GM12878 (cell line): ENCODE measurements around the gene NR3C1. TPM values are rescaled to one million over a fixed set of nuclear protein-coding genes. Genes with fewer than 3 reads are reported as not detected.

Experiments used
- ATAC-seq: fragments of 200-7000 bp; cut with Tn5 transposase; 3 replicates; pipeline ENCODE4 v1.9.1; 2020; ENCODE audit warnings: mild to moderate bottlenecking, moderate library complexity
- BruUV-seq: library from RNA; stranded (reverse); fragments of 400-500 nt; replicated peaks from 2 replicates; lab custom pipeline; 2021; lab: Mats Ljungman, UMichigan
- CTCF ChIA-PET: fragments of 300-600 bp; sonication (Branson Sonifier 250); formaldehyde crosslinking; extraction: SDS; loops from one replicate; lab custom pipeline; 2021; ENCODE audit warnings: inconsistent platforms; lab: Yijun Ruan, JAX
- POLR2A ChIA-PET: fragments of 350-600 bp; formaldehyde crosslinking; extraction: SDS; loops from one replicate; lab custom pipeline; 2021; ENCODE audit warnings: inconsistent platforms; lab: Charles Lee
- RAD21 ChIA-PET: fragments of 300-600 bp; sonication (Branson Sonifier 250); formaldehyde crosslinking; loops from one replicate; lab custom pipeline; 2023; ENCODE audit warnings: antibody characterized with exemption; ENCODE audit not compliant: unreplicated experiment; lab: Charles Lee
- SMC1A ChIA-PET: fragments of 300-600 bp; sonication (Branson Sonifier 250); formaldehyde crosslinking; loops from one replicate; lab custom pipeline; 2023; ENCODE audit not compliant: unreplicated experiment, uncharacterized antibody; lab: Charles Lee
- DNase-seq: peaks from one replicate; pipeline ENCODE4 v3.0.0-alpha.2; 2011; ENCODE audit warnings: low read depth, low spot score
- FAIRE-seq: peaks from 3 replicates; lab custom pipeline; 2011; peaks lifted over from hg19 to GRCh38; lab: Jason Lieb, UNC
- H2AFZ ChIP-seq: 2 replicates; pipeline ENCODE4 v1.6.0; 2011; ENCODE audit warnings: low read depth, low read length, control low read depth; ENCODE audit not compliant: control insufficient read depth
- H3K27ac ChIP-seq: 2 replicates; pipeline ENCODE4 v1.5.1; 2011; ENCODE audit warnings: control low read depth; ENCODE audit not compliant: control insufficient read depth, insufficient read depth
- H3K27me3 ChIP-seq, 2 experiments: replicated peaks in 1 of 2; 2 replicates each; pipeline versions ENCODE4 v1.6.0 to v1.6.1; 2011; ENCODE audit warnings: low read length in 1 of 2; ENCODE audit not compliant: control insufficient read depth in 2 of 2, insufficient read depth in 2 of 2
- H3K36me3 ChIP-seq, 2 experiments: 2 replicates each; pipeline ENCODE4 v1.5.1; 2011; ENCODE audit warnings: low read length in 1 of 2; ENCODE audit not compliant: control insufficient read depth in 2 of 2, insufficient read depth in 2 of 2
- H3K4me1 ChIP-seq: 2 replicates; pipeline ENCODE4 v1.6.1; 2011; ENCODE audit warnings: mild to moderate bottlenecking, low read length, moderate library complexity, mixed read lengths; ENCODE audit not compliant: control insufficient read depth, insufficient read depth
- H3K4me2 ChIP-seq: 2 replicates; pipeline ENCODE4 v1.6.0; 2011; ENCODE audit warnings: control low read depth; ENCODE audit not compliant: control insufficient read depth, insufficient read depth
- H3K4me3 ChIP-seq: fragments of 200-600 bp; sonication (generic); 2 replicates; pipeline ENCODE4 v1.5.1; 2016
- H3K79me2 ChIP-seq: 2 replicates; pipeline ENCODE4 v1.6.0; 2011; ENCODE audit warnings: low read length; ENCODE audit not compliant: control insufficient read depth, insufficient read depth
- H3K9ac ChIP-seq: 2 replicates; pipeline ENCODE4 v1.8.0; 2011; ENCODE audit warnings: low read length, control low read depth, mixed read lengths; ENCODE audit not compliant: control insufficient read depth, insufficient read depth
- H3K9me3 ChIP-seq: replicated peaks from 3 replicates; pipeline ENCODE4 v1.5.1; 2011; ENCODE audit warnings: mild to moderate bottlenecking, low read length; ENCODE audit not compliant: control insufficient read depth, insufficient read depth
- H4K20me1 ChIP-seq: 2 replicates; pipeline ENCODE4 v1.6.0; 2011; ENCODE audit not compliant: control insufficient read depth, insufficient read depth
- ATF7 ChIP-seq: fragments of 450-650 bp; IDR thresholded peaks from 2 replicates; pipeline ENCODE4 v1.6.1; 2016; ENCODE audit warnings: low read depth, mild to moderate bottlenecking
- BACH1 ChIP-seq: fragments of 450-650 bp; IDR thresholded peaks from 2 replicates; pipeline ENCODE4 v1.6.1; 2017; ENCODE audit warnings: mild to moderate bottlenecking, borderline replicate concordance
- BCL3 ChIP-seq: IDR thresholded peaks from 2 replicates; pipeline ENCODE4 v1.6.1; 2011; ENCODE audit warnings: borderline replicate concordance, low read depth, mild to moderate bottlenecking, moderate library complexity, low read length; ENCODE audit not compliant: insufficient read depth, poor library complexity, severe bottlenecking
- CBX3 ChIP-seq: fragments of 200-600 bp; sonication (generic); IDR thresholded peaks from 2 replicates; pipeline ENCODE4 v1.6.1; 2016; ENCODE audit warnings: low read depth, borderline replicate concordance
- CBX5 ChIP-seq: sonication (generic); IDR thresholded peaks from 2 replicates; pipeline ENCODE4 v1.6.1; 2016; ENCODE audit warnings: low read depth, moderate library complexity, mild to moderate bottlenecking, inconsistent platforms
- CTCF ChIP-seq, 3 experiments: IDR thresholded peaks in 2 of 3; conservative IDR thresholded peaks in 1 of 3; 2 replicates each; pipeline ENCODE4 v1.5.1; 2011; ENCODE audit warnings: low read depth in 3 of 3, low read length in 3 of 3, mild to moderate bottlenecking in 3 of 3, control low read depth in 2 of 3, moderate library complexity in 2 of 3, inconsistent platforms in 1 of 3, mixed read lengths in 1 of 3; ENCODE audit not compliant: control insufficient read depth in 2 of 3, insufficient read depth in 1 of 3; ENCODE audit errors: extremely low read depth in 1 of 3
- EED ChIP-seq: sonication (generic); IDR thresholded peaks from 2 replicates; pipeline ENCODE4 v1.6.1; 2016; ENCODE audit warnings: antibody characterized with exemption, low read depth
- ELK1 ChIP-seq: IDR thresholded peaks from 2 replicates; pipeline ENCODE4 v1.6.1; 2012; ENCODE audit warnings: low read depth, low read length, improper control_type of control experiment
- FOXK2 ChIP-seq: fragments of 450-650 bp; IDR thresholded peaks from 2 replicates; pipeline ENCODE4 v1.6.1; 2017; ENCODE audit warnings: mild to moderate bottlenecking, moderate library complexity
- FOXM1 ChIP-seq: IDR thresholded peaks from 2 replicates; pipeline ENCODE4 v1.6.1; 2012; ENCODE audit warnings: low read depth, mild to moderate bottlenecking, inconsistent platforms, low read length, moderate library complexity
- HDAC6 ChIP-seq: fragments of 200-600 bp; sonication (generic); IDR thresholded peaks from one replicate; pipeline ENCODE4 v1.8.0; 2017; ENCODE audit warnings: antibody characterized with exemption; ENCODE audit not compliant: unreplicated experiment
- JUND ChIP-seq: IDR thresholded peaks from 2 replicates; pipeline ENCODE4 v1.6.1; 2012; ENCODE audit warnings: low read depth, mild to moderate bottlenecking, low read length, improper control_type of control experiment, moderate library complexity
- KDM1A ChIP-seq: fragments of 200-600 bp; sonication (generic); IDR thresholded peaks from 2 replicates; pipeline ENCODE4 v1.6.1; 2016; ENCODE audit warnings: borderline replicate concordance
- NFIC ChIP-seq: IDR thresholded peaks from 2 replicates; pipeline ENCODE4 v1.6.1; 2012; ENCODE audit warnings: low read depth, mild to moderate bottlenecking, inconsistent platforms, low read length, moderate library complexity
- NR2C1 ChIP-seq: fragments of 450-650 bp; IDR thresholded peaks from 2 replicates; pipeline ENCODE4 v1.6.1; 2017; ENCODE audit warnings: antibody characterized with exemption, mild to moderate bottlenecking, moderate library complexity
- PAX5 ChIP-seq: IDR thresholded peaks from 2 replicates; pipeline ENCODE4 v1.6.1; 2011; ENCODE audit warnings: low read depth, low read length, borderline replicate concordance
- POLR2A ChIP-seq: IDR thresholded peaks from 2 replicates; pipeline ENCODE4 v1.6.1; 2011; ENCODE audit warnings: low read depth, mild to moderate bottlenecking, low read length
- POLR2AphosphoS5 ChIP-seq: IDR thresholded peaks from 2 replicates; pipeline ENCODE4 v1.6.1; 2011; ENCODE audit warnings: mild to moderate bottlenecking, low read length, inconsistent platforms
- RELA ChIP-seq: fragments of 450-650 bp; IDR thresholded peaks from 2 replicates; pipeline ENCODE4 v1.8.0; 2014; ENCODE audit warnings: borderline replicate concordance; ENCODE audit not compliant: partially characterized antibody
- SMAD5 ChIP-seq: IDR thresholded peaks from 2 replicates; pipeline ENCODE4 v1.6.1; 2016; ENCODE audit warnings: antibody characterized with exemption, low read depth
- SP1 ChIP-seq: IDR thresholded peaks from one replicate; pipeline ENCODE4 v1.6.1; 2011; ENCODE audit warnings: low read depth, low read length
- TBL1XR1 ChIP-seq: IDR thresholded peaks from 2 replicates; pipeline ENCODE4 v1.6.1; 2012; ENCODE audit warnings: low read depth, low read length, improper control_type of control experiment
- WGBS: methylation state at CpG from one replicate; pipeline ENCODE4 v1.1.6; 2016; ENCODE audit warnings: low lambda C conversion rate; ENCODE audit not compliant: insufficient replicate concordance, insufficient coverage; ENCODE audit errors: missing lambda C conversion rate; 5-methylcytosine and 5-hydroxymethylcytosine counted together
- in situ Hi-C: fragments of 300-500 bp; cut with MboI; formaldehyde crosslinking; loops from 9 replicates; pipeline ENCODE4 v1.14.3; 2018; ENCODE audit warnings: mixed read lengths
- intact Hi-C: fragments of 100-400 bp; cut with micrococcal nuclease; formaldehyde crosslinking; loops from one replicate; pipeline ENCODE4 v1.14.2; 2022; ENCODE audit not compliant: unreplicated experiment
- polyA plus RNA-seq, 11 experiments: library from polyadenylated mRNA; depleted of rRNA in 4 of 11; unstranded in 6 of 11; stranded (reverse) in 5 of 11; fragments of >200 nt; fragmentation: Nextera tagmentation in 4 of 11; fragmentation: Illumina TruSeq in 1 of 11; extraction: Ambion mirVana in 4 of 11; extraction: Trizol in 1 of 11; gene quantifications; 1 replicate in 1 of 11; 2 replicates in 10 of 11; pipeline versions ENCODE4 v1.2.1 to v1.2.3, GENCODE V29; 2011 to 2016; ENCODE audit warnings: inconsistent platforms in 2 of 11, missing spikeins in 2 of 11, low read depth in 1 of 11
- total RNA-seq, 4 experiments: library from RNA; depleted of rRNA in 3 of 4; stranded (reverse); fragments of >200 nt in 3 of 4; fragmentation: Illumina TruSeq in 1 of 4; extraction: Trizol in 1 of 4; gene quantifications; 2 replicates each; pipeline versions ENCODE4 v1.2.1 to v1.2.3, GENCODE V29; 2013 to 2021

Gene NR3C1
- total and polyA plus RNA-seq, 10 of the 15 experiments (the other 5 are each of a cell fraction or from before 2014, with no cell fraction given) = 49.7 to 141 (median 109) TPM

GRCh38 chr5:143384865-143385657 lies 18.4 kb downstream of the NR3C1 start:
- Histone ChIP-seq H3K27ac (no peak overlapping the region), H3K4me2 (no peak overlapping the region), H3K4me1 (no peaks in the 10 kb centered on the region), H3K27me3 (no peaks in the 10 kb centered on the region), H3K79me2 (peaks cover 100% of the 10 kb centered on the region), H2AFZ (no peak overlapping the region), H3K9ac (no peak overlapping the region), H3K4me3 (no peak overlapping the region), H4K20me1 (no peaks in the 10 kb centered on the region; the same call in 1 of the 2 replicates), H3K9me3 (peaks cover 47% of the 10 kb centered on the region), H3K36me3 (peaks cover 13 to 27% of the 10 kb centered on the region in 2 experiments)
- ATAC-seq (no peak), FAIRE-seq (no peak), DNase-seq (no peak)
- WGBS = 81% methylated on average over 3 of the region's 3 CpGs
- in situ Hi-C loops (no loop called here), intact Hi-C loops (no loop called here)
- POLR2A ChIA-PET = no interaction called here
- RAD21 ChIA-PET = no interaction called here
- CTCF ChIA-PET = no interaction called here
- BruUV-seq = no TSS peak
- SMC1A ChIA-PET = interaction anchor here (0.6 to 1.2 kb wide), 2 partner anchors 25 to 203 kb away, joined by 3 read pairs; no protein-coding TSS in a partner anchor
- TF ChIP-seq FOXK2 (no peak), NFIC (no peak), PAX5 (no peak), JUND (no peak), POLR2A (peak; percentile 20; the same call in 1 of the 2 replicates), BACH1 (peak; percentile 59; the same call in 1 of the 2 replicates), RELA (no peak), POLR2AphosphoS5 (peak; percentile 25; the same call in 1 of the 2 replicates), SMAD5 (no peak), CTCF (IDR thresholded peaks at IDR 0.05 in 2 of 3, conservative IDR thresholded peaks at IDR 0.05 in 1 of 3; ENCODE audit: control insufficient read depth in 2 of 3, extremely low read depth in 1 of 3, insufficient read depth in 1 of 3, low read depth in 3 of 3, low read length in 3 of 3) (no peak), CBX5 (0 out of 2 replicates have a peak, but pooled peaks have one; percentile 30), FOXM1 (no peak), ELK1 (no peak), BCL3 (no peak), TBL1XR1 (no peak), EED (no peak), SP1 (no peak), ATF7 (no peak), NR2C1 (no peak), HDAC6 (no peak), KDM1A (no peak), CBX3 (no peak)
